CD14-positive monocyte (primary cell): ENCODE data around the gene HLA-G. TPM values are rescaled to one million over a fixed set of nuclear protein-coding genes. Genes with fewer than 3 reads are reported as not detected.

ENCODE experiments used
- DNase-seq, 3 donors: peaks; one replicate each; pipeline ENCODE4 v3.0.0-alpha.2; 2011 to 2022
- H2AFZ ChIP-seq: 2 replicates; pipeline ENCODE4 v1.6.0; 2012; ENCODE audit warnings: mild to moderate bottlenecking, low read depth, low read length, inconsistent platforms; ENCODE audit not compliant: insufficient read depth, poor library complexity, severe bottlenecking
- H3K27ac ChIP-seq, 2 donors: 1 replicate in 1 of 2; 2 replicates in 1 of 2; pipeline ENCODE4 v1.5.1; 2012 to 2013; ENCODE audit warnings: low read length in 2 of 2, control low read depth in 1 of 2, inconsistent platforms in 1 of 2, low read depth in 1 of 2, mild to moderate bottlenecking in 1 of 2
- H3K27me3 ChIP-seq, 2 donors: one replicate each; pipeline versions ENCODE4 v1.6.0 to v1.6.1; 2011 to 2013; ENCODE audit warnings: low read length in 2 of 2; ENCODE audit not compliant: control insufficient read depth in 2 of 2, insufficient read depth in 2 of 2
- H3K36me3 ChIP-seq, 2 donors: replicated peaks in 1 of 2; 1 replicate in 1 of 2; 2 replicates in 1 of 2; pipeline versions ENCODE4 v1.5.1 to v1.6.1; 2012 to 2013; ENCODE audit warnings: low read length in 2 of 2, control low read depth in 1 of 2, inconsistent platforms in 1 of 2, mild to moderate bottlenecking in 1 of 2; ENCODE audit not compliant: insufficient read depth in 2 of 2, control insufficient read depth in 1 of 2
- H3K4me1 ChIP-seq, 2 donors: 1 replicate in 1 of 2; 2 replicates in 1 of 2; pipeline versions ENCODE4 v1.5.1 to v1.6.1; 2012 to 2013; ENCODE audit warnings: low read length in 2 of 2, control low read depth in 1 of 2, inconsistent platforms in 1 of 2, mild to moderate bottlenecking in 1 of 2, moderate library complexity in 1 of 2; ENCODE audit not compliant: insufficient read depth in 2 of 2, control insufficient read depth in 1 of 2
- H3K4me2 ChIP-seq: replicated peaks from 2 replicates; pipeline ENCODE3; 2012; ENCODE audit warnings: low read length, moderate library complexity, mild to moderate bottlenecking; ENCODE audit not compliant: poor library complexity, severe bottlenecking; ENCODE audit errors: extremely low read depth
- H3K4me3 ChIP-seq, 3 experiments: fragments of 200-600 bp in 1 of 3; sonication (generic) in 1 of 3; replicated peaks in 1 of 3; 1 replicate in 2 of 3; 2 replicates in 1 of 3; pipeline ENCODE4 v1.5.1; 2011 to 2013; ENCODE audit warnings: low read length in 3 of 3, mild to moderate bottlenecking in 3 of 3, control low read depth in 2 of 3, low read depth in 2 of 3, inconsistent platforms in 1 of 3, moderate library complexity in 1 of 3
- H3K79me2 ChIP-seq: 2 replicates; pipeline ENCODE4 v1.6.0; 2012; ENCODE audit warnings: mild to moderate bottlenecking, control low read depth, inconsistent platforms, low read length, moderate library complexity; ENCODE audit not compliant: insufficient read depth
- H3K9ac ChIP-seq: 2 replicates; pipeline ENCODE4 v1.6.0; 2017; ENCODE audit warnings: low read length, mild to moderate bottlenecking; ENCODE audit not compliant: insufficient read depth, poor library complexity, severe bottlenecking
- H3K9me3 ChIP-seq, 2 donors: replicated peaks in 1 of 2; 1 replicate in 1 of 2; 2 replicates in 1 of 2; pipeline versions ENCODE4 v1.5.1 to v1.6.1; 2012 to 2013; ENCODE audit warnings: low read length in 2 of 2, control low read depth in 1 of 2; ENCODE audit not compliant: control insufficient read depth in 1 of 2, insufficient read depth in 1 of 2
- H4K20me1 ChIP-seq: 2 replicates; pipeline ENCODE4 v1.6.0; 2012; ENCODE audit warnings: mild to moderate bottlenecking, low read length, control low read depth, moderate library complexity; ENCODE audit not compliant: insufficient read depth
- H3K27ac Mint-ChIP-seq, 7 donors: one replicate each; pipeline ENCODE4 v1.8.0; 2020; ENCODE audit warnings: mild to moderate bottlenecking in 7 of 7, mixed read lengths in 7 of 7, moderate library complexity in 6 of 7, inconsistent platforms in 2 of 7
- H3K27me3 Mint-ChIP-seq, 3 donors: one replicate each; pipeline ENCODE4 v1.8.0; 2021 to 2022; ENCODE audit warnings: low read depth in 3 of 3, mild to moderate bottlenecking in 3 of 3, mixed read lengths in 3 of 3, moderate library complexity in 3 of 3, inconsistent platforms in 1 of 3
- H3K36me3 Mint-ChIP-seq, 2 donors: one replicate each; pipeline ENCODE4 v1.8.0; 2020; ENCODE audit warnings: mixed read lengths in 2 of 2, inconsistent platforms in 1 of 2, mild to moderate bottlenecking in 1 of 2
- H3K4me1 Mint-ChIP-seq: one replicate; pipeline ENCODE4 v1.8.0; 2020; ENCODE audit warnings: mild to moderate bottlenecking, mixed read lengths
- H3K4me3 Mint-ChIP-seq, 2 donors: one replicate each; pipeline ENCODE4 v1.8.0; 2020; ENCODE audit warnings: mild to moderate bottlenecking in 2 of 2, mixed read lengths in 2 of 2, moderate library complexity in 1 of 2
- H3K9me3 Mint-ChIP-seq, 7 donors: one replicate each; pipeline ENCODE4 v1.8.0; 2020 to 2022; ENCODE audit warnings: mixed read lengths in 7 of 7, mild to moderate bottlenecking in 6 of 7, moderate library complexity in 6 of 7, inconsistent platforms in 2 of 7
- WGBS: methylation state at CpG from one replicate; pipeline ENCODE4 v1.1.5; 2013; ENCODE audit warnings: missing lambda C conversion rate; ENCODE audit not compliant: insufficient coverage; 5-methylcytosine and 5-hydroxymethylcytosine counted together
- intact Hi-C, 2 donors: fragments of 100-400 bp; cut with micrococcal nuclease; formaldehyde crosslinking; loops; one replicate each; pipeline versions ENCODE4 v1.15.0 to v1.15.1; 2023
- polyA plus RNA-seq, 3 donors: library from polyadenylated mRNA; depleted of rRNA in 1 of 3; unstranded in 2 of 3; stranded (reverse) in 1 of 3; fragments of 300-500 nt in 2 of 3; fragments of >200 nt in 1 of 3; fragmentation: Illumina TruSeq in 2 of 3; gene quantifications; 1 replicate in 2 of 3; 2 replicates in 1 of 3; pipeline ENCODE4 v1.2.3, GENCODE V29; 2012 to 2021
- TF ChIP-seq, protein P1 (sequence below): fragments of 200-600 bp; IDR thresholded peaks from one replicate; pipeline ENCODE4 v1.8.0; 2022; ENCODE audit warnings: antibody characterized with exemption, mild to moderate bottlenecking

Gene HLA-G
- polyA plus RNA-seq, 3 donors: 0.12 to 2.3 (median 0.89) TPM

DNA sequence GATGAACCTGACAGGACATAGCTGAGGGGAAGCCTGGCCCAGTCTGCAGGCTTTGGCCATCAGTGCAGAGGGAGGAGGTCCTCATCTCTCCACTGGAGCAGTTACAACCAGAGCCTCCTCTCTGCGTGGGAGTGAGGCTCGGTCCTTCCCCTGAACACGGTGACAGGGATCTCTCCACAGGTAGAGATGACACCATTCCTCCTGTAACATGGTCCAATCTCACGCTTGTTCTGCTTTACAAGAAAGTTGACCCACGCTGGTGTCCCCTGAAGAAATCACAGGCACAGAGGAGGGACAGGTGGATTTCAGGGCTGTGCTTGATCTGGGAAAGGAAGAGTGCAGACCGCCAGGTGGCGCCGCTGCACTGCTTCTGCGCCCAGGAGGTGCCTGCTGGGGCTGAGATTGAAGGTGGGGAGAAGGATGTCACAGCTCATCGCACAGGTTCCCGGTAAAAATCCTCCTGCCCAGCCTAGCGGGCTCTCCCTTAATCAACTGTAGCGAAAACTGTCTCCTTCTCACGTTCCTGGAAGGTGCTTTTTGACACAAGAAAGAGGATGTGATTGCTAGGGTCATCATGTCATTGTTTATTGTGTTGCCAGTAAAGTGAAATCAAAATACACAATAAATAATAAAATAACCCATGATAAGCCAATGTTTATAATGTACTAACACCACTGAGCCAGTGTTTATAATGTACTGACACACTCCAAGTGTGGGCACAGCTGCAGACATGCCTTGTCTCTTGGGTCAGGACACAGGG lies 20.4 kb downstream of the HLA-G start:
- peak overlapping the region in 1 of 7 donors; percentile 27 for H3K27ac Mint-ChIP-seq
- Histone ChIP-seq H3K79me2 (no peaks in the 10 kb centered on the region), H3K9me3 (no peaks in the 10 kb centered on the region), H4K20me1 (no peaks in the 10 kb centered on the region), H3K27ac (no peak overlapping the region), H3K9ac (no peak overlapping the region), H3K4me1 (peaks cover 5 to 7% of the 10 kb centered on the region in 2 donors), H3K27me3 (peaks cover 38 to 72% of the 10 kb centered on the region in 2 donors), H2AFZ (no peak overlapping the region), H3K4me2 (no peak overlapping the region), H3K4me3 (no peak overlapping the region), H3K36me3 (no peaks in the 10 kb centered on the region)
- TF ChIP-seq, protein P1, sequence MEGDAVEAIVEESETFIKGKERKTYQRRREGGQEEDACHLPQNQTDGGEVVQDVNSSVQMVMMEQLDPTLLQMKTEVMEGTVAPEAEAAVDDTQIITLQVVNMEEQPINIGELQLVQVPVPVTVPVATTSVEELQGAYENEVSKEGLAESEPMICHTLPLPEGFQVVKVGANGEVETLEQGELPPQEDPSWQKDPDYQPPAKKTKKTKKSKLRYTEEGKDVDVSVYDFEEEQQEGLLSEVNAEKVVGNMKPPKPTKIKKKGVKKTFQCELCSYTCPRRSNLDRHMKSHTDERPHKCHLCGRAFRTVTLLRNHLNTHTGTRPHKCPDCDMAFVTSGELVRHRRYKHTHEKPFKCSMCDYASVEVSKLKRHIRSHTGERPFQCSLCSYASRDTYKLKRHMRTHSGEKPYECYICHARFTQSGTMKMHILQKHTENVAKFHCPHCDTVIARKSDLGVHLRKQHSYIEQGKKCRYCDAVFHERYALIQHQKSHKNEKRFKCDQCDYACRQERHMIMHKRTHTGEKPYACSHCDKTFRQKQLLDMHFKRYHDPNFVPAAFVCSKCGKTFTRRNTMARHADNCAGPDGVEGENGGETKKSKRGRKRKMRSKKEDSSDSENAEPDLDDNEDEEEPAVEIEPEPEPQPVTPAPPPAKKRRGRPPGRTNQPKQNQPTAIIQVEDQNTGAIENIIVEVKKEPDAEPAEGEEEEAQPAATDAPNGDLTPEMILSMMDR: peak; percentile 97
- intact Hi-C loops: loop anchor here in 1 of 2 donors (1.0 kb wide), 1 partner anchor 165 kb away; no protein-coding TSS in a partner anchor
- peaks cover 50 to 87% (median 59%) of the 10 kb centered on the region in 3 donors for H3K27me3 Mint-ChIP-seq
- peak; percentile 63 to 74 (median 70) for DNase-seq
- H3K9me3 Mint-ChIP-seq: peaks cover 3 to 15% (median 8%) of the 10 kb centered on the region in 7 donors
- peaks cover 12% of the 10 kb centered on the region for H3K4me1 Mint-ChIP-seq
- H3K4me3 Mint-ChIP-seq: no peak overlapping the region
- H3K36me3 Mint-ChIP-seq: peaks cover 0 to 3% of the 10 kb centered on the region in 2 donors
- WGBS: 14% methylated on average over 10 of the region's 14 CpGs

DNA sequence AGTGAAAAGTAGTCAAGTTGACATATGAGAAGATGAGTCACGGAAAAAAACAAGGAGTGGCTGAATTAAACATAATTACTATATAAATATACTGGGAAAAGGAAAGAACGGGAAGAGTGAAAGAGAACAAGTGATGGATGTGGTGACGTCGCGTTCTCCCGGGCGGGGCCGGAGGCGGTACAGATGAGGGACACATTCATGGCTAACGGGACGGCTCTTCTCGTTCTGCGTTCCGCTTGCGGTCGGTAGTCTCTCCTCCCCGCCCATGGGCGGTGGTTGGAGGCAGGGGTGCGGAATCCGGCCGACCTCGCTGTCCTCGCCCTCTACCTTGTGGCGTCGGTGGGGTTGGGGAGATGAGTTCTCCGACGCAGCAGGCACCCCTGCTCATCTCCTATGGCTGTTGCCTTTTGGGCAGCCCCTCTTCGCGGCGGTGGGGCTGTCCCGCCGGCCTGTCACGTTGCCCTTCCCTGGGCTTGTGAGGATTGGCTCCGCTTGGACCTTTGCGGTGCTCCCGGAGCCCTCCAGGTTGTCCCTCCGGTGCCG lies 22.5 kb downstream of the HLA-G start:
- Mint-ChIP-seq H3K27me3 (peaks cover 44 to 83% (median 51%) of the 10 kb centered on the region in 3 donors), H3K9me3 (peaks cover 3 to 12% (median 4%) of the 10 kb centered on the region in 7 donors), H3K36me3 (peaks cover 0 to 3% of the 10 kb centered on the region in 2 donors), H3K4me1 (peaks cover 15% of the 10 kb centered on the region), H3K27ac (peak overlapping the region in 1 of 7 donors; percentile 23), H3K4me3 (peak overlapping the region; percentile 59 to 90)
- TF ChIP-seq, protein P1: no peak
- Histone ChIP-seq H3K79me2 (no peaks in the 10 kb centered on the region), H3K36me3 (no peaks in the 10 kb centered on the region), H3K9ac (no peak overlapping the region), H3K27me3 (peaks cover 31 to 56% of the 10 kb centered on the region in 2 donors), H3K4me3 (peak overlapping the region in 1 of 3 experiments; percentile 48), H3K4me2 (peak overlapping the region; percentile 48), H2AFZ (peak overlapping the region; percentile 46), H4K20me1 (no peaks in the 10 kb centered on the region), H3K27ac (no peak overlapping the region), H3K4me1 (peaks cover 5 to 7% of the 10 kb centered on the region in 2 donors), H3K9me3 (no peaks in the 10 kb centered on the region)
- WGBS: 8% methylated on average over 15 of the region's 38 CpGs
- peak; percentile 10 to 41 (median 34) for DNase-seq
- intact Hi-C loops: no loop called here
